GM13977 (cell line): ENCODE measurements around the gene LIFR.

Experiments
- DNase-seq: peaks from one replicate; pipeline ENCODE4 v3.0.0; 2012; ENCODE audit warnings: low spot score
- in situ Hi-C: fragments of 300-500 bp; cut with MboI; formaldehyde crosslinking; loops from one replicate; pipeline ENCODE4 v1.12.0; 2022; ENCODE audit warnings: low sequenced_read_pairs, low pct_unique_long_range_greater_than_20kb, mixed read lengths, inconsistent platforms; ENCODE audit not compliant: unreplicated experiment
- TF ChIP-seq, protein P1 (sequence below): IDR thresholded peaks from 2 replicates; pipeline ENCODE4 v1.5.1; 2012; ENCODE audit warnings: mild to moderate bottlenecking, control low read depth; ENCODE audit not compliant: insufficient read depth; ENCODE audit errors: extremely low read depth, missing control alignments

LIFR gene

GRCh38 chr5:38593959-38594358, 37.5 kb upstream of the LIFR start:
- in situ Hi-C loops = no loop called here
- DNase-seq = no peak
- TF ChIP-seq, protein P1, sequence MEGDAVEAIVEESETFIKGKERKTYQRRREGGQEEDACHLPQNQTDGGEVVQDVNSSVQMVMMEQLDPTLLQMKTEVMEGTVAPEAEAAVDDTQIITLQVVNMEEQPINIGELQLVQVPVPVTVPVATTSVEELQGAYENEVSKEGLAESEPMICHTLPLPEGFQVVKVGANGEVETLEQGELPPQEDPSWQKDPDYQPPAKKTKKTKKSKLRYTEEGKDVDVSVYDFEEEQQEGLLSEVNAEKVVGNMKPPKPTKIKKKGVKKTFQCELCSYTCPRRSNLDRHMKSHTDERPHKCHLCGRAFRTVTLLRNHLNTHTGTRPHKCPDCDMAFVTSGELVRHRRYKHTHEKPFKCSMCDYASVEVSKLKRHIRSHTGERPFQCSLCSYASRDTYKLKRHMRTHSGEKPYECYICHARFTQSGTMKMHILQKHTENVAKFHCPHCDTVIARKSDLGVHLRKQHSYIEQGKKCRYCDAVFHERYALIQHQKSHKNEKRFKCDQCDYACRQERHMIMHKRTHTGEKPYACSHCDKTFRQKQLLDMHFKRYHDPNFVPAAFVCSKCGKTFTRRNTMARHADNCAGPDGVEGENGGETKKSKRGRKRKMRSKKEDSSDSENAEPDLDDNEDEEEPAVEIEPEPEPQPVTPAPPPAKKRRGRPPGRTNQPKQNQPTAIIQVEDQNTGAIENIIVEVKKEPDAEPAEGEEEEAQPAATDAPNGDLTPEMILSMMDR = no peak

DNA sequence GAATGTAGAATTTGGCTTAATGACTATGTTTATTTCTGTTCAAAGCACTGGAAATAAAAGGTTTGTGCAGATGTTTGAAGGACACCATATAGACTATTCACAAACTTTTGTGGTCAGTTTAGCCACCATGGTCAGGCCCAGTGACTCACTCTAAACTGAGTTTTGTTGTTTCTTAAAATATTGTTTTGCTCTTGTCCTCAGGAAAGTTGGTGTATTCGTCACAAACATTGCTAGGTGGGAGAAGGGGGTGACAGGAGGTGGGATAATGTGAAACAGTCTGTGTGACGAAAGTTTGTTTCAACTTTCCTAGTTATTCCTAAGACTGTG, 35.0 kb upstream of the LIFR start:
- DNase-seq = no peak

DNA sequence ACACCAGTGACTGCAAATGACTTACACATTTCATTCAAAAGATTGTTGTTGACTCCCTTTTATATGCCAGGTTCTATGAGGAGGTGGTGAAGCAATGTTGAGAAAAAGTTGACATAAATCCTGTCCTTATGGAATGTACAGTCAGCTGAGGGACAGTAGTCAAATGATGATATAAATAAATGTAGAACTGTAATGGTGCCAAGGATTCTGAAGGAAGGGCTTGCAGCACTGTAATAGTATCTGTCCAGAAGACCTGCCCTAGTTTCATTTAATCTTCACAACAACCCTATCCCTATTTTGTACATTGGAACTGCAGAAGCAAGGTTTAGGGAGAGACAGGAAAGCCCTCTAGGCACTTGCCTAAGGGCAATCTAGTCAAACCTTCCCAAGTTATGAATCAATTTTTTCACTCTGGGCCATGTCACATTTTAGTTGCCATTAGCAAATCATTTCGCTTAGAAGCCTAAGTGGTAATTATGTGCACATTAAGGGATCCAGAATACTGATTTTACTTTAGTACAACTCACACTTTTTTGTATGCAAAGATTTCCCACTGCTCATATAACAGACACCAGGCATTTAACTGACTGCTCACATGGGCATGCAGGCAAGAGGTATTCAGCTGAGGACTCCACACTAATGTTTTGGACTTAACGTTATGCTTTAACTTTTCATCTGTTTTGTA, 34.5 kb upstream of the LIFR start:
- no peak for DNase-seq

More for the DNA sequence above, 35.0 kb upstream of the LIFR start:
- in situ Hi-C loops = no loop called here
- TF ChIP-seq, protein P1 = no peak

DNA sequence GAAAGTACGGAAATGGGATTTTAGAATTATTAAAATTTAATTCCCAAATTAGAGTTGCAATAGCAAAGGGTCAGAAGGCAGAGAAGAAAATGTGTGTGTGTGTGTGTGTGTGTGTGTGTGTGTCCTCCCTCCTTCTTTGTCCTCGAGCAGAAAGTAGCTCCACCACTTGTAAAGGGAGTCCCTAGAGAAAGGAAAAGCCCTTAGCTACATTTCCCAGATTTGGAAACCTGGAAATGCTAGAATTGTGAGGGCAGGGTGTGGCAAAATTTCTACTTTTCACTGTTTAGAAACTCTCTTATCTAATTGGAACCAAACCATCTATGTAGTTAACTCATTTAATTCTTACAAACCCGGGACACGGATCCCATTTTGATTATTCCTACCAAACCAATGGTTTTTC, 33.2 kb upstream of the LIFR start:
- TF ChIP-seq, protein P1 = no peak
- in situ Hi-C loops = no loop called here
- DNase-seq = no peak

More for the DNA sequence above, 34.5 kb upstream of the LIFR start:
- in situ Hi-C loops = no loop called here
- TF ChIP-seq, protein P1 = no peak

DNA sequence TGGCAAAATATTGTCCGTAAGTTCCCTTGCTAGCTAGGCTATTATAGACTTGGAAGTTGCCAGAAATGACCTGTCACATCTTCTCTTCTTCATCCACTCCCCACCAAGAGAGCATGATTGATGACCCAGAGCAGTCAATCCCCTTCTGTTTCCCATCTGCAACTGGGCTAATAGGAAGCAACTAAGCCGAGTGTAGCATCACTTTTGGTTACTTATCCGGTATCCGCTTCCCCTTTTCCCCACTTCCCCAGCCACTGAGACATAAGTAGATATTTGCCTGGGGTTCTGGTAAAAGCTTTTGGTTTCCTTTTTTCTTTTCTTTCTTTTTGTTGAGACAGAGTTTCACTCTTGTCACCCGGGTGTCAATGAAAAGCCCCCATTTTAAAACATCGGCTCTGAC, 29.4 kb upstream of the LIFR start:
- DNase-seq = no peak
- TF ChIP-seq, protein P1 = no peak
- in situ Hi-C loops = no loop called here

- in situ Hi-C loops = no loop called here
- TF ChIP-seq, protein P1 = no peak
- DNase-seq = no peak
These were observed 27.1 kb upstream of the LIFR start for GRCh38 chr5:38583500-38583899.

GRCh38 chr5:38582975-38583319, 26.5 kb upstream of the LIFR start:
- TF ChIP-seq, protein P1 = no peak
- DNase-seq = no peak
- in situ Hi-C loops = no loop called here
